CD4-positive, alpha-beta T cell (primary cell): ENCODE results near the gene IST1. TPM values are rescaled to one million over a fixed set of nuclear protein-coding genes. Genes with fewer than 3 reads are reported as not detected.

Experiments used
- ATAC-seq: fragments of 200-7000 bp; cut with Tn5 transposase; one replicate; pipeline ENCODE4 v1.10.0; 2022; ENCODE audit warnings: mild to moderate bottlenecking; ENCODE audit not compliant: poor library complexity
- CTCF ChIA-PET: fragments of 350-600 bp; sonication (Branson Sonifier 250); formaldehyde crosslinking; loops from one replicate; lab custom pipeline; 2021; ENCODE audit warnings: antibody characterized with exemption, inconsistent platforms; lab: Charles Lee
- POLR2A ChIA-PET: fragments of 350-600 bp; sonication (Branson Sonifier 250); formaldehyde crosslinking; loops from one replicate; lab custom pipeline; 2021; ENCODE audit warnings: antibody characterized with exemption, inconsistent platforms; lab: Charles Lee
- DNase-seq, 14 experiments: peaks; one replicate each; pipeline ENCODE4 v3.0.0-alpha.2; 2013 to 2020; ENCODE audit warnings: mixed read lengths in 2 of 14
- H3K27ac ChIP-seq, 2 donors: one replicate each; pipeline versions ENCODE4 v1.5.1 to v1.7.0; 2013; ENCODE audit warnings: low read length in 2 of 2, low read depth in 1 of 2, mild to moderate bottlenecking in 1 of 2
- H3K27me3 ChIP-seq, 2 experiments: 1 replicate in 1 of 2; 2 replicates in 1 of 2; pipeline versions ENCODE4 v1.6.1 to v1.7.0; 2013; ENCODE audit warnings: low read length in 2 of 2, control low read depth in 1 of 2, mild to moderate bottlenecking in 1 of 2, moderate library complexity in 1 of 2; ENCODE audit not compliant: insufficient read depth in 2 of 2, control insufficient read depth in 1 of 2
- H3K36me3 ChIP-seq: one replicate; pipeline ENCODE4 v1.6.1; 2013; ENCODE audit warnings: low read length, control low read depth; ENCODE audit not compliant: insufficient read depth
- H3K4me1 ChIP-seq: one replicate; pipeline ENCODE4 v1.6.1; 2013; ENCODE audit warnings: low read length, control low read depth; ENCODE audit not compliant: insufficient read depth
- H3K4me3 ChIP-seq: one replicate; pipeline ENCODE4 v1.5.1; 2013; ENCODE audit warnings: mild to moderate bottlenecking, low read length, moderate library complexity
- H3K9me3 ChIP-seq, 2 experiments: 1 replicate in 1 of 2; 2 replicates in 1 of 2; pipeline versions ENCODE4 v1.6.1 to v1.7.0; 2013; ENCODE audit warnings: low read length in 2 of 2, mild to moderate bottlenecking in 2 of 2, control low read depth in 1 of 2, moderate library complexity in 1 of 2; ENCODE audit not compliant: control insufficient read depth in 1 of 2, insufficient read depth in 1 of 2
- H3K27ac Mint-ChIP-seq: one replicate; pipeline ENCODE4 v1.8.0; 2020; ENCODE audit warnings: mixed read lengths
- H3K27me3 Mint-ChIP-seq: one replicate; pipeline ENCODE4 v1.8.0; 2021; ENCODE audit warnings: mixed read lengths
- H3K36me3 Mint-ChIP-seq: one replicate; pipeline ENCODE4 v1.8.0; 2021; ENCODE audit warnings: low read depth, mixed read lengths
- H3K4me1 Mint-ChIP-seq: one replicate; pipeline ENCODE4 v1.8.0; 2021; ENCODE audit warnings: low read depth, mixed read lengths
- H3K4me3 Mint-ChIP-seq: one replicate; pipeline ENCODE4 v1.8.0; 2020; ENCODE audit warnings: mild to moderate bottlenecking, mixed read lengths
- H3K9me3 Mint-ChIP-seq: one replicate; pipeline ENCODE4 v1.8.0; 2020; ENCODE audit warnings: mixed read lengths
- intact Hi-C, 2 experiments: fragments of 100-400 bp; cut with DNase I in 1 of 2; cut with micrococcal nuclease in 1 of 2; formaldehyde crosslinking; loops; one replicate each; pipeline versions ENCODE4 v1.15.1 to v1.9.0; 2023 to 2025; cut with DNase I, micrococcal nuclease
- total RNA-seq, 174 experiments: library from RNA in 2 of 174; stranded (reverse) in 2 of 174; gene quantifications; one replicate each; pipeline ENCODE4 v1.2.3 and lab custom pipeline; 2021 to 2026
- TF ChIP-seq, protein P1 (sequence below): fragments of 200-600 bp; IDR thresholded peaks from one replicate; pipeline ENCODE4 v1.8.0; 2022; ENCODE audit warnings: antibody characterized with exemption, mild to moderate bottlenecking

IST1 gene
- total RNA-seq, 2 experiments from 2014 or later, result 411 to 412 TPM

DNA sequence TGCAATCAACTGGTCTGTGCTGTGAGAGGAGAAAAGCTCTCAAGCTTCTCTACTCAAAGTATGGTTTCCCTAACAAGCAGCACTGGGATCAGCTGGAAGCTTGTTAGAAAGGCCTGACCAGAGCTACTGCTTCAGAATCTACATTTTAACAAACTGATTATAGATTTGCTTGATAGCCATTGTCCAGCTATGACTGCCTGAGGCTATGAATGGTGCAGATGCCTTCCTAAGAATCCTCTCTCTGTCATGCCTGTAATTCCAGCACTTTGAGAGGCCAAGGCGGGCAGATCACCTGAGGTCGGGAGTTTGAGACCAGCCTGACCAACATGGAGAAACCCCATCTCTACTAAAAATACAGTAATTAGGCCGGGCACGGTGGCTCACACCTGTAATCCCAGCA is 76.2 kb downstream of the IST1 start:
- no peak overlapping the region for H3K27ac ChIP-seq
- intact Hi-C loops, result no loop called here
- ChIA-PET CTCF (no interaction called here), POLR2A (no interaction called here)
- no peaks in the 10 kb centered on the region for H3K27me3 ChIP-seq
- no peak overlapping the region for H3K4me3 ChIP-seq
- Mint-ChIP-seq H3K27ac (no peak overlapping the region), H3K4me3 (no peak overlapping the region), H3K4me1 (no peaks in the 10 kb centered on the region), H3K9me3 (no peaks in the 10 kb centered on the region), H3K27me3 (no peaks in the 10 kb centered on the region), H3K36me3 (no peaks in the 10 kb centered on the region)
- no peaks in the 10 kb centered on the region for H3K4me1 ChIP-seq
- H3K36me3 ChIP-seq, result no peaks in the 10 kb centered on the region
- TF ChIP-seq, protein P1, sequence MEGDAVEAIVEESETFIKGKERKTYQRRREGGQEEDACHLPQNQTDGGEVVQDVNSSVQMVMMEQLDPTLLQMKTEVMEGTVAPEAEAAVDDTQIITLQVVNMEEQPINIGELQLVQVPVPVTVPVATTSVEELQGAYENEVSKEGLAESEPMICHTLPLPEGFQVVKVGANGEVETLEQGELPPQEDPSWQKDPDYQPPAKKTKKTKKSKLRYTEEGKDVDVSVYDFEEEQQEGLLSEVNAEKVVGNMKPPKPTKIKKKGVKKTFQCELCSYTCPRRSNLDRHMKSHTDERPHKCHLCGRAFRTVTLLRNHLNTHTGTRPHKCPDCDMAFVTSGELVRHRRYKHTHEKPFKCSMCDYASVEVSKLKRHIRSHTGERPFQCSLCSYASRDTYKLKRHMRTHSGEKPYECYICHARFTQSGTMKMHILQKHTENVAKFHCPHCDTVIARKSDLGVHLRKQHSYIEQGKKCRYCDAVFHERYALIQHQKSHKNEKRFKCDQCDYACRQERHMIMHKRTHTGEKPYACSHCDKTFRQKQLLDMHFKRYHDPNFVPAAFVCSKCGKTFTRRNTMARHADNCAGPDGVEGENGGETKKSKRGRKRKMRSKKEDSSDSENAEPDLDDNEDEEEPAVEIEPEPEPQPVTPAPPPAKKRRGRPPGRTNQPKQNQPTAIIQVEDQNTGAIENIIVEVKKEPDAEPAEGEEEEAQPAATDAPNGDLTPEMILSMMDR, result no peak
- DNase-seq (no peak), ATAC-seq (no peak)
- H3K9me3 ChIP-seq, result no peaks in the 10 kb centered on the region

DNA sequence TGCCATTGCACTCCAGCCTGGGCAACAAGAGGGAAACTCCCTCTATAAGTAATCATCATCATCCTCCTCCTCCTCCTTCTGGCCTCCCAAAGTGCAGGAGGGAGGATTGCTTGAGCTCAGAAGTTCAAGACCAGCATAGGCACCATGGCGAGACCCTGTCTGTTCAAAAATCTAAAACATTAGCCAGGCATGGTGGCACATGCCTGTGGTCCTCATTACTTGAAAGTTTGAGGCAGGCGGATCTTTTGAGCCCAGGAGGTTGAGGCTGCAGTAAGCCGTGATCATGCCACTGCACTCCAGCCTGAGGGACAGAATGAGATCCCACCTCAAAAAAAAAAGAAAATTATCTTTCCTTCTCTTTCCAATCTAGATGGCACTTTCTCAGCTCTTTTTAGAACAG is 77.0 kb downstream of the IST1 start:
- CTCF ChIA-PET, result no interaction called here

DNA sequence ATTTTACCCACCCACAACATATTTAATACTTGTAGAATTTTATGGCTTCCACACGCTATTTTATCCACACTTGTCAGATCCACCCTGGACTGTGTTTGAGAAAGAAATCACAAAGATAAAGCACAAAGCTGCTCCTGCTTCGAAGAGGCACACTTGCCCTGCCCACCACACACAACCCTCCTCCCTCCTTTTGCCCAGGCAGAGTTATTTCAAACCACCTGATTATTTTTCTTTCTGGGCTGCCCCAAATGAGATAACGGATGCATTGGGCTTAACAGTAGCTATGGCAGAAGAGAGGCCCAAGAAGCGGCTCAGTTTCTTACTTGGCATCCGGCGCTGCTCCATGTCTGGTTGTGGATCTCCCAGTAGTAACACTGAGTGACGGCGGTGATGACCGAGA is 77.7 kb downstream of the IST1 start:
- CTCF ChIA-PET, result no interaction called here
- TF ChIP-seq, protein P1, result no peak
- H3K36me3 ChIP-seq, result no peaks in the 10 kb centered on the region
- Mint-ChIP-seq H3K9me3 (no peaks in the 10 kb centered on the region), H3K36me3 (no peaks in the 10 kb centered on the region), H3K27ac (no peak overlapping the region), H3K4me3 (no peak overlapping the region), H3K4me1 (no peaks in the 10 kb centered on the region), H3K27me3 (no peaks in the 10 kb centered on the region)
- DNase-seq, result no peak
- intact Hi-C loops, result no loop called here
- ATAC-seq, result no peak
- no peak overlapping the region for H3K4me3 ChIP-seq
- no peaks in the 10 kb centered on the region for H3K27me3 ChIP-seq
- POLR2A ChIA-PET, result no interaction called here
- no peak overlapping the region for H3K27ac ChIP-seq
- H3K9me3 ChIP-seq, result no peaks in the 10 kb centered on the region
- no peaks in the 10 kb centered on the region for H3K4me1 ChIP-seq

More for the DNA sequence above, 77.0 kb downstream of the IST1 start:
- H3K4me1 ChIP-seq, result no peaks in the 10 kb centered on the region
- no peaks in the 10 kb centered on the region for H3K36me3 ChIP-seq
- no peak overlapping the region for H3K4me3 Mint-ChIP-seq
- H3K27ac Mint-ChIP-seq, result no peak overlapping the region
- no peak for ATAC-seq
- intact Hi-C loops, result no loop called here
- no peaks in the 10 kb centered on the region for H3K4me1 Mint-ChIP-seq
- no peak overlapping the region for H3K27ac ChIP-seq
- no peaks in the 10 kb centered on the region for H3K27me3 Mint-ChIP-seq
- H3K36me3 Mint-ChIP-seq, result no peaks in the 10 kb centered on the region
- DNase-seq, result no peak
- no peak overlapping the region for H3K4me3 ChIP-seq
- H3K27me3 ChIP-seq, result no peaks in the 10 kb centered on the region
- POLR2A ChIA-PET, result no interaction called here
- H3K9me3 Mint-ChIP-seq, result no peaks in the 10 kb centered on the region
- H3K9me3 ChIP-seq, result no peaks in the 10 kb centered on the region
- TF ChIP-seq, protein P1, result no peak
